Activated CD4-positive, alpha-beta T cell treated with anti-CD3 and anti-CD28 coated beads, Interleukin-2, Interleukin-6, amounts not matched to agents 100 ng/mL and 50 ng/mL, durations not matched to agents 16 hours and 8 hours (primary cell): Measurements from ENCODE around the gene RHOC.
A peak's percentile ranks its signal among the peaks of the same experiment; 100 is the strongest.
"Not testable (repeated sequence)": the region's sequence is repeated elsewhere in the genome, so short reads cannot be mapped to it uniquely, and the experiment has no call there.

Source experiments
- DNase-seq: peaks from one replicate; pipeline ENCODE4 v3.0.0-alpha.2; 2020

The RHOC gene

GRCh38 chr1:112706505-112707220 lies at the start of gene RHOC:
TSS of gene RHOC (minus strand) at chr1:112707127. CDS start at chr1:112703799, 3,328 bp downstream.
- DNase-seq = peak; percentile 54

DNA sequence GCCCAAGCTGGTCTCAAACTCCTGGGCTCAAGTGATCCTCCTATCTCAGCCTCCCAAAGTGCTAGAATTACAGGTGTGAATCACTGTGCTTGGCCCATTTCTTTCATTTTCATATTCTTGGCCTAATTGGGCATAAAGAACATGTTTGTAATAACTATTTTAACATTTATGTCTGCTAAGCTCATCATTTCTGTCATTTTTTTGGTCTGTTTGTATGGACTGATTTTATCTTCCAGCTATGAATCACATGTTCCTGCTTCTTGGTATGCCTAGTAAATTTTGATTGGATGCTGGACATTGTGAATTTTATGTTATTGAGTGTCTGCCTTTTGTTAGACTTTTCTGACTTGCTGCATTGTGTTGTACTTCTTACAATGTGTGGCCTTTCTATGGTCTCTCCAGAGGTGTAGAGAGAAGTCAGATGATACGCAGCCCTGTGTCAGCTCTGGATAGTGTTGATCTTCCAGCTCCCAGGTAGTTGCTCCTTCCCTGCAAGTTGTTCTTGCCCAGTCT lies 47.2 kb upstream of the RHOC start:
- DNase-seq = no peak

- DNase-seq = no peak
These were observed 41.5 kb upstream of the RHOC start for GRCh38 chr1:112748396-112748795.

GRCh38 chr1:112744009-112744578 lies 37.2 kb upstream of the RHOC start:
- DNase-seq = no peak

- DNase-seq = no peak
These were observed 36.5 kb upstream of the RHOC start for GRCh38 chr1:112743174-112744008.

GRCh38 chr1:112737573-112737972 lies 30.6 kb upstream of the RHOC start:
- DNase-seq = no peak

GRCh38 chr1:112735752-112736151 lies 28.8 kb upstream of the RHOC start:
- no peak for DNase-seq

DNA sequence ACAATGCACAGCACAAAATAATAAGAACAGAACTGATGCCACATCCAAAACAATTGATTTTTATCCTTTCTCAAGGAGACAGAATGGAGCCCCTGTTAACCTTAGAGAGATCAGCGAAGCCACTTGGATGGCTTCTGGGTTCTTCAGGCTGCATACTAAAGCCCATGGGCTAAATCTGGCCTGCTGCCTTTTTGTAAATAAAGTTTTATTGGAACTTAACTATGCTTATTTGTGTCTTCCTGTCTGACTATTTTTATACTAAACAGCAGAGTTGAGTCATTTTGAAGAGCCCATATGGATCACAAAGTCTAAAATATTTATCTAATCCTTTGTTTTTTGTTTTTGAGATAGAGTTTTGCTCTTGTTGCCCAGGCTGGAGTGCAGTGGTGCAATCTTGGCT lies 24.5 kb upstream of the RHOC start:
- no peak for DNase-seq

DNA sequence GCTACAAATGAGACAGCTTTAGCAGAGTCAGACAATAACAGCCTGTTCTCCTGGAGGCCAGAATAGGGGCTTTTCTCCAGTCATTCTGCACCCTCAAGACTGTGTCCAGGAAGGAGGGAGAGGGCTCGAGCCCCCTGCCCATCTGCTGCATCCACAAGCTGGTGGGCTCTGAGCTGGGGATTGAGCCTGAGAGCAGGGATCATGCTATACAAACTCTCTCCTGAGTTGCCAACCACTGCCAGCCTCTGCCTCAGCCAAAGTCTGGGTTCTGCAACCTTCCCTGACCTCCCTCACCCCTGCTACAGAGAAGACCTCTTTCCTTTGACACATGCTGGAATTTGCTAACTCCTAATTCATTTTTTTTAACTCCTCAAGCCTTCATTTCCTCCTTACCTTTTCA lies 23.0 kb upstream of the RHOC start:
- no peak for DNase-seq

GRCh38 chr1:112729011-112729410 lies 22.1 kb upstream of the RHOC start:
- not testable (repeated sequence) for DNase-seq

DNA sequence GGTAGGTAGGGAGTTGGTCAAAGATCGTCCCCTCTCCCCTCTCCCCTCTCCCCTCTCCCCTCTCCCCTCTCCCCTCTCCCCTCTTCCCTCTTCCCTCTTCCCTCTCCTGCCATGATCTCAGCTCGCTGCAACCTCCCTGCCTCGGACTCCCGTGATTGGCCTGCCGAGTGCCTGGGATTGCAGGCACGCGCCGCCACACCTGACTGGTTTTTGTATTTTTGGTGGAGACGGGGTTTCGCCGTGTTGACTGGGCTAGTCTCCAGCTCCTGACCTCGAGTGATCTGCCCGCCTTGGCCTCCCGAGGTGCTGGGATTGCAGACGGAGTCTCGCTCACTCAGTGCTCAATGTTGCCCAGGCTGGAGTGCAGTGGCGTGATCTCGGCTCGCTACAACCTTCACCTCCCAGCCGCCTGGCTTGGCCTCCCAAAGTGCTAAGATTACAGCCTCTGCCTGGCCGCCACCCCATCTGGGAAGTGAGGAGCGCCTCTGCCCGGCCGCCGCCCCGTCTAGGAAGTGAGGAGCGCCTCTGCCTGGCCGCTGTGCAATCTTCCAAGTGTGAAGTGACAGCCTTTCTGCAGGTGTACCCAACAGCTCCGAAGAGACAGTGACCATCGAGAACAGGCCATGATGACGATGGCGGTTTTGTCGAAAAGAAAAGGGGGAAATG lies 21.5 kb upstream of the RHOC start:
- not testable (repeated sequence) for DNase-seq

- no peak for DNase-seq
These were observed 20.8 kb upstream of the RHOC start for GRCh38 chr1:112727716-112728115.

GRCh38 chr1:112724240-112724639 lies 17.3 kb upstream of the RHOC start:
- DNase-seq = not testable (repeated sequence)

- DNase-seq = no peak
These were observed 16.5 kb upstream of the RHOC start for GRCh38 chr1:112723511-112723839.

DNA sequence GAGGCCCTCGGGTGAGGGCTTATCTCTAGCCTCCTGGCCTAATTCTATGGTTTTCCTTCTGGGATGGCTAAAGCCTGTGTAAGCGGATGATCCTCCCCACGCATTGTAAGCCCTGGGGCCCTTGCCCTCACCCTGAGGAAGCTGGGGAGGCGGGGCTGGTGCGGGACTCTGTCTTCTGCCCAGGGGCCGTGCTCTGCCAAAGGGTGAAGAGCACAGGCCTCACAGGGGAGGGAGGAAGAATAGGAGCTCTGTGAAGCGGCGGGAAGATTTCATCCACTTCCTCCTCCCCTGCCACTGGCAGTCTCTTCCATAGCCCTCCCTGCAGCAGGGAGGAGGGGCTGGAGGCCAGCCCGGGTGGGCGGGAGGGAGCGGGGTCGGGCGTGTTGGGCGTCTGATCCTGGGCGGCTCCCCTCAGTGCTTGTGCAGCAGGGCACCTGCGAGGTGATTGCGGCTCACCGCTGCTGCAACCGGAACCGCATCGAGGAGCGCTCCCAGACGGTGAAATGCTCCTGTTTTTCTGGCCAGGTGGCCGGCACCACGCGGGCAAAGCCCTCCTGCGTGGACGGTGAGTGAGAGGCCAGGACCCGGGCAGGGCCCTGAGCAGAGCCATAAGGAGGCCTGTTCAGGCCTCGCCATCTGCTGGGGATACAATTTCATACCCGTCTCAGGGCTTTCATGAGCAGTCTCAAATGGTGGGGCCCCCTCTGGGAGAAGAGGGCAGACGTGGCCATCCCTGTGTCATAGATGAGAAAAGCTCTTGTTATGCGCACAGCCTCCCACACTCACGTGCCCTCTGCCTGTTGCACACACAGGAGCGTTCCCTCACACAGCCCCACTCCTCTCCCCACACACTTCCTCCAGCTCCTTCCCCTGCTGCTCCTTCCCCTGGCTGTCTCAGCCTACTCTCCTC lies 15.9 kb upstream of the RHOC start:
- no peak for DNase-seq

GRCh38 chr1:112721966-112722524 lies 15.1 kb upstream of the RHOC start:
- DNase-seq = no peak

DNA sequence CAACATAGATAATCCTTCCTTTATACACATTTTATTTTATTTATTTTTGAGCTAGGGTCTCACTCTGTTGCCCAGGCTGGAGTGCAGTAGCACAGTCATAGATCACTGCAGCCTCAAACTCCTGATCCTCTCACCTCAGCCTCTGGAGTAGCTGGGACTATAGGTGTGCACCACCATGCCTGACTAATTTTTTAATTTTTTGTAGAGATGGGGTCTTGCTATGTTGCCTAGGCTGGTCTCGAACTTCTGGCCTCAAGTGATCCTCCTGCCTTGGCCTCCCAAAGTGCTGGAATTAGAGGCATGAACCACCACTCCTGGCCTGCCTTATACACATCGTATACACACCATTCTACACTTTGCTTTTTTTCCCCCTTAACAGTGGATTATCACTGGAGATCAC lies 14.4 kb upstream of the RHOC start:
- not testable (repeated sequence) for DNase-seq

GRCh38 chr1:112720800-112721199 lies 13.9 kb upstream of the RHOC start:
- DNase-seq = no peak

DNA sequence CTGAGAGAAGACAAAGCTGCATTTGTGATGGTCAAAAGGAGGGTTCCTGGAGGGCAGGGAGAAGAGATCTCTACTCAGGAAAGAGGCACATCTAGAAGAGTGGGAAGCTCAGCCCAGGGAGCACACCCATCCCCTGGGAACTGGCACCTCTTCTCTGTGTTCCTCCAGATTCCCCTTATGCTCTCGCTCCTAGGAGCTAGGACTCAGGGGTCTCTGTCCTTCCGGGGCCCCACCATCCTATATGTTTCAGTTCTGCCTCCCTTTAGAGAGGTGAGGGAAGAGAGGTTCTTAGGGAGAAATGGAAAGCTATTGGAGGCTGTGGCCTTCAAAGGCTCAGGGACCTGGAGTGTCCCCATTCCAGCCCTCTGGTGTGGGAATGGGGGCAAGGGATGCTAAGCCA lies 12.8 kb upstream of the RHOC start:
- no peak for DNase-seq

DNA sequence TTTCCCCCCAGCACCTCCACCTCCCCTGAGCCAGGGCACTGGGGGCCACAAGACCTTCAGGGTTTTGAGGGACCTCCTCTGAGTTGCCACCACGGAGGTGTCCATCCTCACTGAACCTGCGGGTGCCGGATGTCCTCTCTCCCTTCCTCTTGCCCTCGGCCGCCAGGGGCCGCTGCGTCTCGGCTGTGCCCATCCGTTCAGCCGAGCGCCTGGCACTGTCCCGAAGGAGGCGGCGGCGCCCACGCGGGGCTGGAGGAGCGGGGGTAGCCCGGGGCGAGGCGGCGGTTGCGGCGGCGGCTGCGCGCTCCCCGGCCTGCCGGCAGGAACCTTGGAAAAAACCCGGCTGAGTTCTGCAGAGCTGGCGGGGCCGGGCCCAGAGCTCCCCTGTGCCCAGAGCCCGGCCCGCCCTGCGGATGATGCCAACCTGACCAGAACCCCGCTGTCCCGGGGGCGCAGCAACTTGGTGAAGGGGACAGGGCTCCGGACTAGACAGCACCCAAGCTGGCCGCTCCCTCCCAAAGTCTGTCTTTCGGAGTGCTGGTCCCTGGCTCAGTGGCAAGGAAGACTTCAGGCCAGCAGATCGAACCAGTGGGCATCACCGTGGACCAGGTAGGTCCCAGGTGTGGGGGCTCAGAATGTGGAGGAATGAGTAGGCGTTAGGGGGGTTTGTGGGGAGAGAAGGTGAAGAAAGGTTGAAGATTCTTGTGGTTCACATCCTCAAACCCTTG lies 11.9 kb upstream of the RHOC start:
- DNase-seq = peak; percentile 83

GRCh38 chr1:112717263-112717873 lies 10.4 kb upstream of the RHOC start:
- DNase-seq = no peak
